CD1c-positive myeloid dendritic cell (primary cell): ENCODE data around the gene PCNX1.
A peak's percentile ranks its signal among the peaks of the same experiment; 100 is the strongest.
"Not testable (repeated sequence)": the region's sequence is repeated elsewhere in the genome, so short reads cannot be mapped to it uniquely, and the experiment has no call there.

Source experiments
- DNase-seq: peaks from one replicate; pipeline ENCODE4 v3.0.0-alpha.2; 2016; ENCODE audit errors: extremely low spot score

PCNX1 gene

DNA sequence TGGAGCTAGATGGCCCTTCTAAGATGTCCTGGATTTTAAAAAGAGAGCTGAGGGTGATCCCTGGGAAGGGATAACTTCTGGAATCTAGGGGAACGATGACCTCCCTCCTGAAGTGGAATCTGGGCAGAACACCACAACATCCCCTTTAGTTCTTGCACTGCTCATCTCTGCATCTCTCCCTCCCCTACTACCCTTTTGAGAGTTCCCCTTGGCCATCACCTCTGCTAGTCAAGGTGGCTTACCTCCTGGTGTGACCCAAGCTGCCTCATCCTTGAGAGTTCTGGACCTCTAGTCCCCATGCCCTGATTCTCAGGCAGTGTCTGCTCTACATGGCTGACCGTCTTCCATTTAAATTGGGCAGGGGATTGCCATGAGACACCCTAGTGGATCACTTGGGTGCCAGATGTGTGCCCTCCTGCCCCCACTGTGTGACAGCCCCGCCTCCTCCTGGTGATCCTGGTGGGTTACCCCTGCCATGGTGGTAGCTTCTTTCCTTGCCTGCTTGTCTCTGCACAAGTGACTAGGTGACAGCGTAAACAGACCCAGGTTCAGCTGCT lies 216.4 kb downstream of the PCNX1 start:
- DNase-seq = no peak

DNA sequence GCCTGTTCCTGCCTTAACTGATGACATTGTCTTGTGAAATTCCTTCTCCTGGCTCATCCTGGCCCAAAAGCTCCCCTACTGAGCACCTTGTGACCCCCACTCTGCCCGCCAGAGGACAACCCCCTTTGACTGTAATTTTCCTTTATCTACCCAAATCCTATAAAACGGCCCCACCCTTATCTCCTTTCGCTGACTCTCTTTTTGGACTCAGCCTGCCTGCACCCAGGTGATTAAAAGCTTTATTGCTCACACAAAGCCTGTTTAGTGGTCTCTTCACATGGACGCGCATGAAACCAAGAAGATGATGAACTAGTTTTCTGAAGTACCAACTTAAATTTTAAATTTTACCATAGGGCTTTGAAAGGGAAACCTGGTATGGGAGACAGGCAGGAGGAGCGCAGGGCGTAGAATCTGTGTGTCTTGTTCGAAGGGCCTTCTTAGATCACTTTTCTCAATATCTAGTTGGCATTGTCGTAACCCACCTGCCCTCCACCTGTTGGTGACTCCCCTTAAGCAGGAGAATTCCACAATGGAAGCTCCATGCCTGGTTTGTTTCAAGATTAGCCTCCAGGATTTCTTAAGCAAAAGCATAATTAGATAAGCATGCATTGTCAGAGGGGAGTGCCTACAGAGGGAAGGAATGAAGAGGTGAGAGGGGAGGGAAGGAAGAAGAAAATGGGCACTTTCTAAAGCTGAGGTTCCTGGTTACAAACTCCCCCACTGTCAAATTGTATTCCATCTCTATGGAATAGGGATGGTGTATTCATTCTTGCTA lies 222.6 kb downstream of the PCNX1 start:
- DNase-seq = not testable (repeated sequence)

GRCh38 chr14:71130491-71131179 lies 223.4 kb downstream of the PCNX1 start:
- peak; percentile 82 for DNase-seq

DNA sequence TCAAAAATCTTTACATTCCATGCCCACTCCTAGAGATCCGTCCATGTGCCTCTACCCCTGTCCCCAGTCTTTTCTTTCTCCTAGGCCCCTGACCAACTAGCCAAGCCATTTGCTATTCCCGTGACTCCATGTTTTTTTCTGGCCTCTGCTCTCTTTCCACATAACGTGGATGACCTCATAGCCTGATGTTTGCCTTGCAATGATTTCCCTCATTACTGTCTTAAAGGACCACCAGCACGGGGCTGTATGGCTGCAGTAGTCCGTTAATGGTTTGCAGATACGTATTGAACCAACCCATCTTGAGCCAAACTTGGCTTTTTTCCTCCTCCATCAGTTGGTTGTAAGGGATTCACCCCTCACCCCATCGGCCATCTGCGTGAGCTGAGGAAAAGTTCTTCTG lies 226.0 kb downstream of the PCNX1 start:
- DNase-seq = no peak

GRCh38 chr14:71135496-71135895 lies 228.2 kb downstream of the PCNX1 start:
- no peak for DNase-seq

- DNase-seq = no peak
Measured at GRCh38 chr14:71135911-71136310, 228.7 kb downstream of the PCNX1 start.

- DNase-seq = no peak
Measured at GRCh38 chr14:71136386-71137060, 229.3 kb downstream of the PCNX1 start.

DNA sequence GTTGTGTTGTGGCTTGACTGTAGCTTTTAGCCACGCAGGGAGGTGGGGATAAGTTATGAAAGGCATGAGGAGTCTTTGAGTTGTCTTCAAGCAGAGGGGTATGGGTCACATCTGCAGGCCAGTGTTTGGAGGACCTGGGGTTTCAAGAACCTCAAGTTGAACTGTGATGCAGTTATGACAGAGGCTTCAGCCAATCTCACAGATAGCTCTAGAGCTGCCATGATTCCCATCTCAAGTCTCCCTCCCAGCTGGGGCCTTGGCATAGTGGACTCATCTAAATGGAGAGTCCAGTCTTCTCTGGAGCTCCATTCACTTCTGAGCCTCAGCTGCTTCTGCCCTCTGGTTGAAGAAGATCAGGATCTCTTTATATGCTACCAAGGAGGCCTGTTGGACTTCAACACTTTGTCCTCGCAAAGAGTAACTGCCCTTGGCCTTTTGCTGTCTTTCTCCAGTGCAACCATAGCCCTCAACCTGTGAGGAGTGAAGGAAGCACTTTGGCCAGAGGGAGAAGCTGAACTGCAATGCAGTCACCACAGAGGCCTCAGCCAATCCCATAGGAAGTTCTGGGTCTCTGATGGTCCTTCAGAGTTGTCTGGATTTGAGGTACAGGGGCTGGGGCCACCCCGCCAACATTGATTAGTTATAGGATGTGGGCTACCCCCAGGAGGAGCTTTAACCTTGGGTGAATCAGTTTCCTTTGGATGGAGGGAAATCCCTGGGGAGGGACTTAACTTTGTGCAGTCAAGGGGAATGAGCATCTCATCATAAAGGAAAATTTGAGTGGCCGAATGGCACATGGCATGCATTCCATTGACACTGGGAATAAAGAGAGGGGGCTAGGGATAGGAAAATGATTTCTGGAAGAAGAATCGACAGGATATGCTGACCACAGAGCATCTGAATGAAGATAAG lies 230.5 kb downstream of the PCNX1 start:
- DNase-seq = no peak

DNA sequence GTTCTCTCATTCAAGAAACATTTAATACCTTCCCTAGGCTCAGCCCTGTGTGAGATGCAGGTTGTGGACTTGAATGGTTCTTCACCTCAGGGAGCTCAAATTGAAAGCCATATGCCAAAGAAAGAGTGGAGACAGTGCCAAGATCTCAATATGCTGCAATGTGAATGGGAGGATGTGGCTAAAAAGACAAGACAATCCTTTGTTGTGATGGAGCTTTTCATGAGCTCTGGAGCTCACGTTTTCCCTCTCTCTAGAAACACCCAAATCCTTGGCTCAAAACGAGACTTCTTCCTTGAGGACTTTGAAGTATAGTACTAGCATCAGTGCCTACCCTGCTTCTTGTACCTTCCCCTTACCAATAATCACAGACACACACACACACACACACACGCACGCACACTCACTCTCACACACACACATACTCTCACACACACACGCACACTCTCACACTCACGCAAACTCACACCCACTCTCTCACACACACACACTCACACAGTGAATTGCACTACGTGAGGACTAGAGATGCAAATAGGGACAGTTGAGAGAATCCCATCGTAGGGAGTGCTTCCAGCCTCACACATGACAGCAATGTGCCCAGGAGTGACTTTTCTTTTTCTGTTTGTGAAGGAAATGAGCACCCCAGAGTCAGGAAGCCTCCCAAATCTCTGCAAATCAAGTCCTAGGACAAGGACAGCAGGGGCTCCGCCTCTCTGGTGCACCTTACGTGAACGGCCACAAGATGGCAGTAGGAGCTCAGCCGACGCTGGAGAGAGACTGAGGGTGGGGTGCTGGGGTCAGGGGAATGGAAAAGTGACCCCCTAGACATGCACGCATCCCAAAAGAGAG lies 231.4 kb downstream of the PCNX1 start:
- DNase-seq = peak; percentile 66

GRCh38 chr14:71139294-71139946 lies 232.2 kb downstream of the PCNX1 start:
- no peak for DNase-seq

DNA sequence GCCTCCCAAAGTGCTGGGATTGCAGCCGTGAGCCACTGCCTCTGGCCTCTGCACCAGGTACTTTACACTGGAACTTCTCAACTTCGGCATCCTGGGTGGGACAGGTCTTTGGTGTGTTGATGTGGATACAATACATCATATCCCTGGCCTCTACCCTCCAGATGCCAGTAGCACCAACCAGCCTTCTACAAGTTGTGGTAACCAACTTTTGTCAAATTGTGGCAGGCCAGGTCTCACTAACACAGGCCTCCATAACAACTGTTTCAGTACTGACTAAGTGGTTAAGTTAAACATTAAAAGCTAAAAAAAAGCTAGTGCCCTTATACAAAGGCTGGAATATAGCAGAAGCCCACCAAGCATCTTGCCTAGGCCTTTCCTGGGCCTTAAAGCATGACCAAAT lies 232.9 kb downstream of the PCNX1 start:
- DNase-seq = no peak

- peak; percentile 4 for DNase-seq
Measured at GRCh38 chr14:71141701-71142374, 234.6 kb downstream of the PCNX1 start.

DNA sequence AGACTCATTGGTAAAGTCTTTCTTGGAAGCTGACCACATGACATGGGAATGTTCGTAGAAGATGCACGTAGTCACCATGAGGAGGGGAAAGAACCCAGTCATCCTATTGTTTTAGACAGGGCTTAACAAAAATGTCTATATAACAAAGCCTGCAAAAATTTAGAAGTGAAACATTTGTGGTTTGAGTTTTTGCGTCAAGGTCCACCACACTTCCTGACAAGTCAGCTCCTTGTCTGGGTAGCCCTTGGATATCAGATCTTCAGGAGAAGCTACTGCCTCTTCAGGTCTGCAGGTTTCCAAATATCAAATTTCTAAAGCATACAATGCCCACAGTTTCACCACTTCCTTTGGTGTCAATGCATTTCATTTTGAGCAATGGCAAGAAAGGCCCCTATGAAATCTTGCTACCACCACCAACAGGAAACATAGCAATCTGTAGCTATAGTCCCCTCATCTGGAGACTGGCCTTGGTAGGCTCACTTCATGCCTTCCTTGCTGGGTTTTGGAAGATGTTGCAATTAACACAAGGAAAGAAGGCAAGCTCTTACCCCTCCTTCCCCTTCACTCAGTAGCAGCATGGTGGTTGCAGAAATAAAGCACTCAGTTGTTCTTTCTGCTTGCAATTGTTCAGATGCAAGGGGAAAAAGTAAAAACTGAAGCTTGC lies 235.2 kb downstream of the PCNX1 start:
- peak; percentile 74 for DNase-seq

GRCh38 chr14:71143381-71144290 lies 236.4 kb downstream of the PCNX1 start:
- peak; percentile 61 for DNase-seq

GRCh38 chr14:71147335-71147734 lies 240.1 kb downstream of the PCNX1 start:
- not testable (repeated sequence) for DNase-seq

- no peak for DNase-seq
Measured at GRCh38 chr14:71148627-71149026, 241.4 kb downstream of the PCNX1 start.

GRCh38 chr14:71150737-71151136 lies 243.5 kb downstream of the PCNX1 start:
- DNase-seq = no peak

DNA sequence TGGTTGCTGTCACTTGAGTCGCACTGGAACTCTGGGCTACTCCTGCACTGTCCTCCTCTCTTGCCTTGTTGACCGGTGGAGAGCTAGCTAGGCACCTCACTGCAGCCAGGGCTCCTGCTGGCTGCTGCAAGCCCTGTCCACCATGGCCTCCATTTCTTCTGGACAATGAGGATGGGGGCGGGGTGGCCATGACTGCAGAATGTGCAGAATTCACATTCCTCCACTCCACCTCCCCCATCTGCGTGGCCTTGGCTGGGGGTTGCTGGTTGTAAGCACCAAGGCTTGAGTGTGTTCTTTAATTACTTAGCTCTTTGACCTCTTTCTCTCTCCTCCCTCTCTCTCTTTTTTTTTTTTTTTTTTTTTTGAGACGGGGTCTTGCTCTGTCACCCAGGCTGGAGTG lies 248.5 kb downstream of the PCNX1 start:
- DNase-seq = no peak
